Parathyroid adenoma (tissue), 2 donors: Measurements from ENCODE around the gene NBEAL2.
A peak's percentile ranks its signal among the peaks of the same experiment; 100 is the strongest.

ENCODE experiments used
- H2AFZ ChIP-seq: fragments of 300-600 bp; sonication (generic); one replicate; pipeline ENCODE4 v1.7.0; 2017; ENCODE audit warnings: antibody characterized with exemption, mild to moderate bottlenecking
- H3K27ac ChIP-seq: fragments of 300-600 bp; sonication (generic); one replicate; pipeline ENCODE4 v1.7.0; 2017
- H3K27me3 ChIP-seq: fragments of 300-600 bp; sonication (generic); one replicate; pipeline ENCODE4 v1.7.0; 2017; ENCODE audit warnings: low read length; ENCODE audit not compliant: control insufficient read depth, insufficient read depth
- H3K36me3 ChIP-seq: fragments of 300-600 bp; sonication (generic); one replicate; pipeline ENCODE4 v1.7.0; 2017; ENCODE audit warnings: low read length; ENCODE audit not compliant: control insufficient read depth, insufficient read depth
- H3K4me1 ChIP-seq: fragments of 300-600 bp; sonication (generic); one replicate; pipeline ENCODE4 v1.7.0; 2017; ENCODE audit warnings: control low read depth
- H3K4me2 ChIP-seq: fragments of 300-600 bp; sonication (generic); one replicate; pipeline ENCODE4 v1.7.0; 2017; ENCODE audit warnings: low read length
- H3K4me3 ChIP-seq: fragments of 300-600 bp; sonication (generic); one replicate; pipeline ENCODE4 v1.7.0; 2017; ENCODE audit warnings: low read depth, low read length
- H3K79me2 ChIP-seq: fragments of 300-600 bp; sonication (generic); one replicate; pipeline ENCODE4 v1.7.0; 2017; ENCODE audit warnings: control low read depth
- H3K9ac ChIP-seq: fragments of 300-600 bp; sonication (generic); one replicate; pipeline ENCODE4 v1.7.0; 2017; ENCODE audit warnings: mild to moderate bottlenecking
- H3K9me3 ChIP-seq: fragments of 300-600 bp; sonication (generic); one replicate; pipeline ENCODE4 v1.7.0; 2017; ENCODE audit warnings: low read length; ENCODE audit not compliant: control insufficient read depth
- CTCF ChIP-seq: fragments of 300-600 bp; sonication (generic); IDR thresholded peaks from one replicate; pipeline ENCODE4 v1.7.0; 2017; ENCODE audit warnings: antibody characterized with exemption, mild to moderate bottlenecking
- donor health status: primary hyperparathyroidism.

The NBEAL2 gene

DNA sequence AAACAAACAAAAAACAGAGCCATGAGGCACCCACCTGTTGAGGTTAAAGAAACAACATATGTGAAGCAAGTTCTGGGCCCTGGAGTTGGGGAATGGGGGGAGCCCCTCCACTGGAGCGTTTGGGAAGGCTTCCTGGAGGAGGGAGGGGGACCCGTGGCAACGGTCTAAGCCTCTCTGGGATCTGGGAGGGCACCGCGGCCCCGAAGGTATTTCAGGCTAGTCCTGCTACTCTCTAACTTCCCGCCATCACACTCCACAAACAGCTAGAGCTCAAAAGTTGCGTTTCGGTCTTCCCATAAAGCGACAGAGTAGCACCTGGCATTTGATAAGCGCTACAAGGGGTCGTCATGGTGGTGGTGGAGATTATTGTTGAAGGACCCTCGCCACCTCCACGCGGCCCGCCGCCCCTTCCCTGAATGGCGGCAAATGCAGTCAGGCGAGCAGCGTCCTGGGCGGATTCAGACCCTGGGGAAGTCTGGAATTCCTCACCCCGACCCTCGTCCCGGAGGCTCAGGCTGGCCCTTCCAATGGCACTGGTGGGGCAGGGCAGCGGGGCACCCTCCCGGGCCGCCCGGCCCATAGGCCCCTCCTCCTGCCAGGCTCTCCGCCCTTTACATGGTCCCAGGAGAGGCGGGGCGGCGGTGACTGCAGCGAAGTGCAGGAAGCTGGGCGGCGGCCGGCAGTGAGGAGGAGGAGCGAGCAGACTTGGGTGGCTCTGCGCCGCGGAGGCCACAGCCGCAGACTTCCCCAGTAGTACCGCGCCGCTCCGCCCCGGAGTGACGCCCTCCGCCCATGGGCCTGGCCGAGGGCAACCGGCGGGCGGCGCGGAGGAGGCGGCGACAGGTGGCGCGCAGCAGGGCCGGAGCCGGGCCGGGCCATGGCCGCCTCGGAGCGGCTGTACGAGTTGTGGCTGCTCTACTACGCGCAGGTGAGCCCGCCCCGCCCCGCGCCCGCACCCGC, at the start of gene NBEAL2:
Gene NBEAL2 (plus strand): TSS at position 682 of the 960 bp plus-strand sequence. CDS start 196 bp downstream, at position 878.
- H3K36me3 ChIP-seq: no peaks in the 10 kb centered on the region
- H2AFZ ChIP-seq: peak within 1 kb of the TSS; percentile 82
- no peaks in the 10 kb centered on the region for H3K9me3 ChIP-seq
- TF ChIP-seq CTCF: no peak
- peak within 1 kb of the TSS; percentile 100 for H3K4me2 ChIP-seq
- H3K4me3 ChIP-seq: peak within 1 kb of the TSS; percentile 91
- H3K4me1 ChIP-seq: peaks cover 18% of the 10 kb centered on the region
- H3K27ac ChIP-seq: peak within 1 kb of the TSS; percentile 52
- H3K9ac ChIP-seq: peak within 1 kb of the TSS; percentile 5
- peaks cover 20% of the 10 kb centered on the region for H3K79me2 ChIP-seq
- no peaks in the 10 kb centered on the region for H3K27me3 ChIP-seq

DNA sequence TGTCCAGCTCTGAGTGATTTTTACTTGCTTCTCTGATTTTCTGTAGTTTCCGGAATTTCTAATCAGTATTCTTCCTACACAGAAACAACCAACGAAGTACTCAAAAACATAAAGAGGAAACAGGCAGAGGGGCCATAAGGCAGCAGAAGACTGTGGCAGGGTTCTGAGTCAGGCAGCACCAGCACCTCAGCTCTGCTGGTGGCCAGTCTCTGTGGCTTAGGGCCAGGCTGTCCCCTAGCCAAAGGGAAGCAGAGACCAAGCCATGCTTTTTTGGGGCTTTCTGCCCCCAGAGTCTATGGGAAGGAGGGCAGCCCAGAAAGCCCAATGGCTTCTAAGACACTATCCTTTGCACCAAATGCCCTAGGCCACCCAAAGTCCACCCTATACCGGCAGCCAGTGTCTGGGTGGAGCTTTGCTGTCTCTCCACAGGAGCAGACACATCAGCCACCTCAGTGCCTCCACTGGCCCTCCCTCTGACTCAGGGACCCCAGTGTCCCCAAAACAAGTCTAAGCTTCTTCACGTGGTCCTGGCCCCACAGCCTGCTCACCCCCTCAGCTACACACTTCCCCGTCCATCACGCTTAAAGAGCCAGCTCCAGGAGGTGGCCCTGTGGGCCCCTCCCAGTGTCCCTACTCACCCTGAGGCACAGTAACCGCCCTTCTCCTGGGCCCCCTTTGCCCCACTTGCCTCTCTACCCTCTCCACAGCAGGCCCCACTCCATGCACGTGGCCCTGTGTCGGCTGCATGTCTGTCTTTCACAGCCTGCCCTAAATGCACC, 49.1 kb upstream of the NBEAL2 start:
- Histone ChIP-seq H3K27ac (peak overlapping the region; percentile 61), H3K36me3 (no peaks in the 10 kb centered on the region), H3K4me3 (no peak overlapping the region), H3K9me3 (no peaks in the 10 kb centered on the region), H3K4me2 (no peak overlapping the region), H2AFZ (no peak overlapping the region), H3K79me2 (peaks cover 72% of the 10 kb centered on the region), H3K27me3 (no peaks in the 10 kb centered on the region), H3K9ac (no peak overlapping the region), H3K4me1 (peaks cover 58% of the 10 kb centered on the region)
- no peak for TF ChIP-seq CTCF

GRCh38 chr3:46930945-46931403, 48.5 kb upstream of the NBEAL2 start:
- H3K9ac ChIP-seq: no peak overlapping the region
- TF ChIP-seq CTCF: no peak
- H3K4me2 ChIP-seq: no peak overlapping the region
- no peak overlapping the region for H3K4me3 ChIP-seq
- H3K79me2 ChIP-seq: peaks cover 68% of the 10 kb centered on the region
- no peaks in the 10 kb centered on the region for H3K27me3 ChIP-seq
- no peaks in the 10 kb centered on the region for H3K36me3 ChIP-seq
- H2AFZ ChIP-seq: no peak overlapping the region
- no peaks in the 10 kb centered on the region for H3K9me3 ChIP-seq
- peaks cover 59% of the 10 kb centered on the region for H3K4me1 ChIP-seq
- peak overlapping the region; percentile 61 for H3K27ac ChIP-seq

GRCh38 chr3:46931631-46932331, 47.7 kb upstream of the NBEAL2 start:
- peaks cover 62% of the 10 kb centered on the region for H3K79me2 ChIP-seq
- H3K9ac ChIP-seq: no peak overlapping the region
- H3K4me1 ChIP-seq: peaks cover 60% of the 10 kb centered on the region
- H3K27ac ChIP-seq: peak overlapping the region; percentile 61
- H3K4me2 ChIP-seq: peak overlapping the region; percentile 8
- H3K9me3 ChIP-seq: no peaks in the 10 kb centered on the region
- H3K4me3 ChIP-seq: no peak overlapping the region
- TF ChIP-seq CTCF: no peak
- no peaks in the 10 kb centered on the region for H3K36me3 ChIP-seq
- H2AFZ ChIP-seq: no peak overlapping the region
- H3K27me3 ChIP-seq: no peaks in the 10 kb centered on the region
